ENCODE results near the gene H6PD. TPM values are rescaled to one million over a fixed set of nuclear protein-coding genes. Genes with fewer than 3 reads are reported as not detected.
"Not testable (repeated sequence)": the region's sequence is repeated elsewhere in the genome, so short reads cannot be mapped to it uniquely, and the experiment has no call there.

H6PD gene
- total and polyA plus RNA-seq, 2 donors (not counting 3 experiments of a cell fraction or from before 2014, with no cell fraction given) = 24.5 to 29.0 TPM

DNA sequence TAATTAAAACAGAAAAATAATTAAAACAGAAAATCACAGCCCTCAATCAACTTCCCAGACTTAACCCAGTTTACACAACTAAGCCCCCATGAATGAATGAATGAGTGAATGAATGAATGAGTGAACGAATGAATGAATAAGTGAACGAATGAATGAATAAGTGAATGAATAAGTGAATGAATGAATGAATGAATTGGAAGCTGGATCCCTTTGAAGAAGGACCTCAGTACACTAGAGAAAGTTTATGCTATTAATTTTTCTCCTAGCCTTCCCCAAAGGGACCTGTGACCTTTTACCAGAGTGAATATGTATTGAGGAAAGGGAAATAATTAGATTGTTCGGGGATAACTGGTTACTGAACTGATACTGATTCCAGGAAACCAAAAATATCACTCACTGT lies 63.7 kb downstream of the H6PD start:
- Histone ChIP-seq H3K4me1 (ENCODE audit: control insufficient read depth, extremely low read depth, insufficient read depth, low read length) (peaks cover 26% of the 10 kb centered on the region), H3K9me1 (replicated peaks; ENCODE audit: control insufficient read depth, extremely low read depth, insufficient read depth, low read length) (no peaks in the 10 kb centered on the region), H3K79me2 (ENCODE audit: control insufficient read depth, insufficient read depth, low read length) (peaks cover 95% of the 10 kb centered on the region), H4K20me1 (replicated peaks; ENCODE audit: control insufficient read depth, extremely low read depth, insufficient read depth, low read length) (no peaks in the 10 kb centered on the region), H3K4me2 (ENCODE audit: insufficient read depth, low read length) (no peak overlapping the region), H3K9ac (replicated peaks; ENCODE audit: extremely low read depth, insufficient read depth, low read length) (no peak overlapping the region), H3K9me3 (replicated peaks; ENCODE audit: control insufficient read depth, insufficient read depth, low read length) (no peaks in the 10 kb centered on the region), H2AFZ (ENCODE audit: low read depth, low read length) (no peak overlapping the region), H3K27me3 (ENCODE audit: control insufficient read depth in 2 of 2, insufficient read depth in 2 of 2, low read length in 2 of 2) (no peaks in the 10 kb centered on the region), H3K27ac (ENCODE audit: insufficient read depth, low read depth, low read length) (no peak overlapping the region), H3K36me3 (ENCODE audit: control insufficient read depth in 2 of 2, extremely low read depth in 1 of 2, insufficient read depth in 2 of 2, low read length in 2 of 2) (peaks cover 0 to 8% of the 10 kb centered on the region in 2 experiments), H3K4me3 (replicated peaks in 1 of 3; ENCODE audit: insufficient read depth in 1 of 3, low read depth in 1 of 3, low read length in 3 of 3) (no peak overlapping the region)
- intact Hi-C loops (cut with micrococcal nuclease) = no loop called here
- no peak for FAIRE-seq
- TF ChIP-seq, protein P1, sequence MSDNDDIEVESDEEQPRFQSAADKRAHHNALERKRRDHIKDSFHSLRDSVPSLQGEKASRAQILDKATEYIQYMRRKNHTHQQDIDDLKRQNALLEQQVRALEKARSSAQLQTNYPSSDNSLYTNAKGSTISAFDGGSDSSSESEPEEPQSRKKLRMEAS (IDR thresholded peaks at IDR 0.05; ENCODE audit: insufficient read depth, insufficient read length) = no peak
- TF ChIP-seq JUN (IDR thresholded peaks at IDR 0.05; ENCODE audit: borderline replicate concordance, insufficient read depth, insufficient read length, low read depth) = no peak
- no TSS peak for BruUV-seq (replicated peaks)
- POLR2A ChIA-PET = no interaction called here
- no peak for DNase-seq (ENCODE audit: low read depth, low spot score)
- dilution Hi-C loops (cut with MboI; ENCODE audit: extremely low pct_ligation_motif_present, low sequenced_read_pairs) = no loop called here
- CTCF ChIA-PET = interaction anchor here (1.4 to 1.8 kb wide), 4 partner anchors 9 to 193 kb away, joined by 4 to 6 read pairs (median 4); no protein-coding TSS in a partner anchor

DNA sequence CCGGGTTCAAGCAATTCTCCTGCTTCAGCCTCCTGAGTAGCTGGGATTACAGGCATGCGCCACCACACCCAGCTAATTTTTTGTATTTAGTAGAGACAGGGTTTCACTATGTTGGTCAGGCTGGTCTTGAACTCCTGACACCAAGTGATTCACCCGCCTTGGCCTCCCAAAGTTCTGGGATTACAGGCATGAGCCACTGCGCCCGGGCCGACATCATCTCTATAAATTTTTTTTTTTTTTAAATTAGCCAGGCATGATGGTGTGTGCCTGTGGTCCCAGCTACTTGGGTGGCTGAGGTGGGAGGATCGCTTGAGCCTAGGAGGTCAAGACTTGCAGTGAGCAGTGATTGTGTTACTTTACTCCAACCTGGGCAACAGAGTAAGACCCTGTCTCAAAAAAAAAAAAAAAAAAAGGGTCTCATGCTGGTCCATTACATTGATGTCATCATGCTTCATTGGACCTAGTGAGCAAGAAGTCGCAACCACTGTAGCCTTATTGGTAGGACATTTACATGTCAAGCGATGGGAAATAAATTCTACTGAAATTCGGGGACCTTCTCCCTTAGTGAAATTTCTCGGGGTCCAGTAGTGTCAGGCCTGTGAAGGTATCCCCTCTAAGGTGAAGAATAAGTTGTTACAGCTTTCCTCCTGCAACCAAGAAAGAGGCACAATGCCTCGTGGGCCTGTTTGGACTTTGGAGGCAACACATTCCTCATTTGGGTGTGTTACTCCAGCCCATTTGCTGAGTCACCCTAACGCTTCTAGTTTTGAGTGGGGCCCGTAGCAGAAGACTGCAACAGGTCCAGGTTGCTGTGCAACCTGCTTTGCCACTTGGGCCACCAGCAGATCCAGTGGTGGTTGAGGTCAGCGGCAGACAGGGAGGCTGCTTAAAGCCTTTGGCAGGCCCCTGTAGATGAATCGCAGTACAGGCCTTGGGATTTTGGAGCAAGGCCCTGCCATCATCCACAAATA lies 65.3 kb downstream of the H6PD start:
- H2AFZ ChIP-seq (ENCODE audit: low read depth, low read length); POLR2A ChIA-PET; DNase-seq (ENCODE audit: low read depth, low spot score); H3K9me1 ChIP-seq (replicated peaks; ENCODE audit: control insufficient read depth, extremely low read depth, insufficient read depth, low read length); H3K4me3 ChIP-seq (replicated peaks in 1 of 3; ENCODE audit: insufficient read depth in 1 of 3, low read depth in 1 of 3, low read length in 3 of 3); dilution Hi-C loops (cut with MboI; ENCODE audit: extremely low pct_ligation_motif_present, low sequenced_read_pairs); BruUV-seq (replicated peaks); H3K9ac ChIP-seq (replicated peaks; ENCODE audit: extremely low read depth, insufficient read depth, low read length); H3K27me3 ChIP-seq (ENCODE audit: control insufficient read depth in 2 of 2, insufficient read depth in 2 of 2, low read length in 2 of 2); H3K36me3 ChIP-seq (ENCODE audit: control insufficient read depth in 2 of 2, extremely low read depth in 1 of 2, insufficient read depth in 2 of 2, low read length in 2 of 2); H3K4me2 ChIP-seq (ENCODE audit: insufficient read depth, low read length); H4K20me1 ChIP-seq (replicated peaks; ENCODE audit: control insufficient read depth, extremely low read depth, insufficient read depth, low read length); FAIRE-seq; H3K9me3 ChIP-seq (replicated peaks; ENCODE audit: control insufficient read depth, insufficient read depth, low read length); intact Hi-C loops (cut with micrococcal nuclease); H3K27ac ChIP-seq (ENCODE audit: insufficient read depth, low read depth, low read length): not testable (repeated sequence)
- CTCF ChIA-PET = interaction anchor here (1.0 kb wide), 1 partner anchor 18 kb away, joined by 3 read pairs; no protein-coding TSS in a partner anchor
- Histone ChIP-seq H3K79me2 (ENCODE audit: control insufficient read depth, insufficient read depth, low read length) (peaks cover 97% of the 10 kb centered on the region), H3K4me1 (ENCODE audit: control insufficient read depth, extremely low read depth, insufficient read depth, low read length) (peaks cover 29% of the 10 kb centered on the region)
